HG02678 (cell line): ENCODE results near the gene PEX16.

Experiments used
- ATAC-seq: cut with Tn5 transposase; IDR thresholded peaks from one replicate; pipeline ENCODE4 v1.9.1; 2021; ENCODE audit warnings: mild to moderate bottlenecking, moderate library complexity; ENCODE audit not compliant: unreplicated experiment

The PEX16 gene

GRCh38 chr11:45931739-45932138 lies 14.1 kb upstream of the PEX16 start:
- no peak for ATAC-seq

GRCh38 chr11:45930951-45931570 lies 13.4 kb upstream of the PEX16 start:
- no peak for ATAC-seq

- peak; percentile 87 for ATAC-seq
Measured at GRCh38 chr11:45930031-45930794, 12.5 kb upstream of the PEX16 start.

DNA sequence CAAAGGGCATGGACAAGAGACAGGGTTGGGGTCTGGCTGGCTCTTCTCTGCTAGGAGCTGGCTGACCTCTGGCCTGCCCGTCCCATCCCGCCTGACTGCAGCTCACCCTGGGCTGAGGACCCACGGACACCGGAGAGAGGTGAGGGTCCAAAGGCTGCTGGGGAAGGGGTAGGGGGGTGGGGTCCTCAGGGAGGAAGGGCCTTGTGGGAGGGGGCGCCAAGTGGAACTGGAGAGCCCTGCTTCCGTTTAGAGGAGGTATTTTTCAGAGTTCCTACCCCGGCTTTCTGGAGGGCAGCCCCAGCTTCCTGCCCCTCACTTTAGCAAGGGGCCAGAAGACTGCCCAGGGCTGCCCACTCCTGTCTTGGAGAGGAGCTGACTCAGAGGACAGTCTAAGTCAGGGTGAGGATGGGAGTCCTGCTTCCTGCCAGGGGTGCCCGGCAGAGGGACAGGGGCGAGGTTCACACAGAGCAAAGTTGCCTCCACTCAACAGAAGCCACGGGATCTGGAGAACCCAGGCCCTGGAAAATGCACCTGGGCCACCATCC lies 11.9 kb upstream of the PEX16 start:
- peak; percentile 11 for ATAC-seq

GRCh38 chr11:45928535-45929215 lies 11.0 kb upstream of the PEX16 start:
- no peak for ATAC-seq

- ATAC-seq = no peak
Measured at GRCh38 chr11:45927684-45928413, 10.2 kb upstream of the PEX16 start.

- no peak for ATAC-seq
Measured at GRCh38 chr11:45927332-45927683, 9.6 kb upstream of the PEX16 start.

- ATAC-seq = no peak
Measured at GRCh38 chr11:45926536-45927331, 9.1 kb upstream of the PEX16 start.

DNA sequence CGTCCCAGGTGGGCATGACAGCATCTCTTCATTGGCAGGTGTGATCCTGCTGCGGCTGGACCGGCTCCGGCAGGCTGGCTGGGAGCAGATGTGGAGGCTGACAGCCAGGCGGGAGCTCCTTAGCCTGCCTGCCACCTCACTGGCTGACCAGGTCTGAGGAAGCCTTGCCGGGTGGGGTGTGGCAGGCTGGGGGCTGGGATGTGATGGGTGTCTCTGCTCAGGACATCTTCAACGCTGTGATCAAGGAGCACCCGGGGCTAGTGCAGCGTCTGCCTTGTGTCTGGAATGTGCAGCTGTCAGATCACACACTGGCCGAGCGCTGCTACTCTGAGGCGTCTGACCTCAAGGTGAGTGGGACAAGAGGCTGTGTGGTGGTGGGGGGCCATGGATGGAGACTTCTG lies 8.3 kb upstream of the PEX16 start:
- no peak for ATAC-seq

DNA sequence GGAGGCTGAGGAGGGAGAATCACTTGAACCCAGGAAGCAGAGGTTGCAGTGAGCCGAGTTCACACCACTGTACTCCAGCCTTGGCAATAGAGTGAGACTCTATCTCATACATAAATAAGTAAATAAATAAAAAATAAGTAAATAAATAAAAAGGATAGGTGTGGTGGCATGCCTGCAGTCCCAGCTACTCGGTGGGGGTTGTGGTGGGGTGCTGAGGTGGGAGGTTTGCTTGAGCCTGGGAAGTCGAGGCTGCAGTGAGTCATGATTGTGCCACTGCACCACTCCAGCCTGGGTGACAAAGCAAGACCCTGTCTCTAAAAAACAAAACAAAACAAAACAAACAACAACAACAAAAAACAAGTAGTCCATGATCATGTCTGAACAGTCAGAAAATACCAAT lies 7.9 kb upstream of the PEX16 start:
- ATAC-seq = no peak

DNA sequence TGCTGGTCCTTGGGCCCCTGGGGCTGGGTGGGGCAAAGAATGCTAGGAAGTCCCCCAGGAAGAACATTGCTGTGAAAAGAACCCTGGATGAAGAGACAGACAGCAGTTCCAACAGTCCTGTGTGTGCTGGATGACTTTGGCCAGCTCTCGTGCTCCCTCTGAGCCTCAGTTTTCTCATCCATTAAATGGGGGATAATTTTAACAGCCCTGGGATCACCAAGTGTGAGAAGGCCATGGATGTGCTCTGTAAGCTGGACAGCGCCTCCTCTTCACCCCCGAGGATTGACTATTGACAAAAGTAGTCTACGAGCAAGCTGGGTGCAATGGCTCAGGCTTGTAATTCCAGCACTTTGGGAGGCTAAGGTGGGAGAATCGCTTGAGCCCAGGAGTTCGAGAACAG lies 7.2 kb upstream of the PEX16 start:
- no peak for ATAC-seq

- no peak for ATAC-seq
Measured at GRCh38 chr11:45924036-45924915, 6.6 kb upstream of the PEX16 start.

DNA sequence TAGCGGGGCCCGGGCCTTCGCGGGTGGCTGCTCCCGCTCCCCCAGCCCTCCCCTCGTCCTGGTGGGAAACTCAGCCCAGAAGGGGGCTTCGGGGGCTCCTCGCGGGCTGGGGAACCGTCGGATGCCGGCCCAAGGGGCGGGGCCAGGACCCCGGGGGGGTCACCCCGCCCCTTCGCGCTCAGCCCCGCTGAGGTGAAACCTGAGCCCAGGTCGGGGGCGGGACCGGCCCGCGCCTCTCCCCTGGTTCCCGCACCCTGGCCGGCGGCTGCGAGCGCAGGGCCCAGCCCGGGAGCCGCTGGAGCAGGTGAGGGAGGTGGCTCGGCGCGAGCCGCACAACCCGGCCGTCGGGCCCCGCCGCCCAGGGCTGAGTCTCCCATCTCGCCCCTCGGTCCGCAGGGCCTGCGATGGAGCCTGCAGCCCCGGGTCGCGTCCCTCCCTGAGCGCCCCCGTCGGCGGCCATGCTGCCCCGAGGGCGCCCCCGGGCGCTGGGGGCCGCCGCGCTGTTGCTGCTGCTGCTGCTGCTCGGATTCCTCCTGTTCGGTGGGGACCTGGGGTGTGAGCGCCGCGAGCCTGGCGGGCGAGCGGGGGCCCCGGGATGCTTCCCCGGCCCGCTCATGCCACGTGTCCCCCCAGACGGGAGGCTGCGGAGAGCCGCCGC lies 4.9 kb upstream of the PEX16 start, which contains the start of gene LARGE2:
TSS of gene LARGE2 (plus strand) at position 232 of the 658 bp plus-strand sequence. CDS start at position 459, 227 bp downstream.
- no peak for ATAC-seq

- no peak for ATAC-seq
Measured at GRCh38 chr11:45921561-45922424, 4.1 kb upstream of the PEX16 start.

GRCh38 chr11:45920531-45921477 lies 3.1 kb upstream of the PEX16 start:
- ATAC-seq = no peak

- no peak for ATAC-seq
Measured at GRCh38 chr11:45919806-45920530, 2.3 kb upstream of the PEX16 start.
